ENCODE data around the gene CD7. TPM values are rescaled to one million over a fixed set of nuclear protein-coding genes. Genes with fewer than 3 reads are reported as not detected.

The CD7 gene
- total and polyA plus RNA-seq, 2 donors (not counting 3 experiments of a cell fraction or from before 2014, with no cell fraction given) = not detected

- Histone ChIP-seq H3K4me2 (ENCODE audit: insufficient read depth, low read length) (no peak overlapping the region), H3K27me3 (ENCODE audit: control insufficient read depth in 2 of 2, insufficient read depth in 2 of 2, low read length in 2 of 2) (peaks cover 0 to 3% of the 10 kb centered on the region in 2 experiments), H2AFZ (ENCODE audit: low read depth, low read length) (no peak overlapping the region), H3K27ac (ENCODE audit: insufficient read depth, low read depth, low read length) (no peak overlapping the region), H3K9ac (replicated peaks; ENCODE audit: extremely low read depth, insufficient read depth, low read length) (no peak overlapping the region), H4K20me1 (replicated peaks; ENCODE audit: control insufficient read depth, extremely low read depth, insufficient read depth, low read length) (no peaks in the 10 kb centered on the region), H3K4me1 (ENCODE audit: control insufficient read depth, extremely low read depth, insufficient read depth, low read length) (no peaks in the 10 kb centered on the region), H3K79me2 (ENCODE audit: control insufficient read depth, insufficient read depth, low read length) (no peaks in the 10 kb centered on the region), H3K9me1 (replicated peaks; ENCODE audit: control insufficient read depth, extremely low read depth, insufficient read depth, low read length) (no peaks in the 10 kb centered on the region), H3K9me3 (replicated peaks; ENCODE audit: control insufficient read depth, insufficient read depth, low read length) (no peaks in the 10 kb centered on the region), H3K4me3 (replicated peaks in 1 of 3; ENCODE audit: insufficient read depth in 1 of 3, low read depth in 1 of 3, low read length in 3 of 3) (no peak overlapping the region), H3K36me3 (ENCODE audit: control insufficient read depth in 2 of 2, extremely low read depth in 1 of 2, insufficient read depth in 2 of 2, low read length in 2 of 2) (no peaks in the 10 kb centered on the region)
- ChIA-PET POLR2A (no interaction called here), CTCF (interaction anchor here (1.2 kb wide), 1 partner anchor 11 kb away, joined by 4 read pairs; no protein-coding TSS in a partner anchor)
- BruUV-seq (replicated peaks) = no TSS peak
- dilution Hi-C loops (cut with MboI; ENCODE audit: extremely low pct_ligation_motif_present, low sequenced_read_pairs) = no loop called here
- TF ChIP-seq MYC (IDR thresholded peaks at IDR 0.05; ENCODE audit: low read depth, low read length) = no peak
- no peak for TF ChIP-seq GATA2 (IDR thresholded peaks at IDR 0.05; ENCODE audit: insufficient read depth, insufficient read length, low read depth, low read length)
- FAIRE-seq = no peak
- intact Hi-C loops (cut with micrococcal nuclease) = no loop called here
- DNase-seq (ENCODE audit: low read depth, low spot score) = no peak
These were observed 3.2 kb downstream of the CD7 start for GRCh38 chr17:82314012-82314726.

DNA sequence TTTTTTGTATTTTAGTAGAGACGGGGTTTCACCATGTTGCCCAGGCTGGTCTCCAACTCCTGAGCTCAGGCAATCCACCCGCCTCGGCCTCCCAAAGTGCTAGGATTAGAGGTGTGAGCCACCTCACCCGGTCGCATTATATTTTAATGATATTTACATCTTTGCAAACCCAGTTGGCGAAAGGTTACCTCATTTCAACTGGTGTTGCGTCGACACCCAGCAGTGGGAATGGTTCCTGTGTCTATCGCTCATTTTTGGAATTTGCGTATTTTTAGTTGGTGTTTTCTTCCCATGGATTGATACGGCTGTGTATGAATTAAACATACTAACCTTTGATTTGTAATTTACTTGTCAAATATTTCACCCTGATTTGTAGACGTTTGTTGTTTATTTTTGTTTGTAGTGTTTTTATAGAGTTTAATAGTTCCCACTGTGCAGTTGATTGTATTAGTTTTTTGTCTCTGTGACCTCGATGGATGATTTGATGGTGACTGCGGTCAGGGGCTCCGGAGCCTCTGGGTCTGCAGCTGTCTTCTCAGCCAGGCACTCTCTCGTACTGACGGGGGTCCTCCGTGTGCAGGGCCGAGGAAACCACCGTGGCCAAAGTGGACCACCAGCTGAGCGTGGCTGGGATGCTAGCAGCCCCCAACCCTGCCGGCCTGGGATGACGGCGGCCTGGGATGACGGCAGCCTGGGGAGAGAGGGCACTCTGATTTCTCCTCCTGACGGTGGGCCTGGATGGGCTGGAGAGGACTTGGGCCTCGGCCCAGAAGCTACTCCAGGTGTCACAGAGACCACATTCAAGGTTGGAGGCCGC lies 4.0 kb downstream of the CD7 start:
- FAIRE-seq (no peak), DNase-seq (ENCODE audit: low read depth, low spot score) (no peak)
- CTCF ChIA-PET = interaction anchor here (1.2 to 1.4 kb wide), 2 partner anchors 10 to 13 kb away, joined by 4 to 6 read pairs; no protein-coding TSS in a partner anchor
- intact Hi-C loops (cut with micrococcal nuclease) = no loop called here
- dilution Hi-C loops (cut with MboI; ENCODE audit: extremely low pct_ligation_motif_present, low sequenced_read_pairs) = no loop called here
- Histone ChIP-seq H4K20me1 (replicated peaks; ENCODE audit: control insufficient read depth, extremely low read depth, insufficient read depth, low read length) (no peaks in the 10 kb centered on the region), H3K9me1 (replicated peaks; ENCODE audit: control insufficient read depth, extremely low read depth, insufficient read depth, low read length) (no peaks in the 10 kb centered on the region), H3K27me3 (ENCODE audit: control insufficient read depth in 2 of 2, insufficient read depth in 2 of 2, low read length in 2 of 2) (peaks cover 2 to 3% of the 10 kb centered on the region in 2 experiments), H2AFZ (ENCODE audit: low read depth, low read length) (no peak overlapping the region), H3K27ac (ENCODE audit: insufficient read depth, low read depth, low read length) (no peak overlapping the region), H3K9ac (replicated peaks; ENCODE audit: extremely low read depth, insufficient read depth, low read length) (no peak overlapping the region), H3K4me3 (replicated peaks in 1 of 3; ENCODE audit: insufficient read depth in 1 of 3, low read depth in 1 of 3, low read length in 3 of 3) (no peak overlapping the region), H3K36me3 (ENCODE audit: control insufficient read depth in 2 of 2, extremely low read depth in 1 of 2, insufficient read depth in 2 of 2, low read length in 2 of 2) (no peaks in the 10 kb centered on the region), H3K9me3 (replicated peaks; ENCODE audit: control insufficient read depth, insufficient read depth, low read length) (no peaks in the 10 kb centered on the region), H3K4me1 (ENCODE audit: control insufficient read depth, extremely low read depth, insufficient read depth, low read length) (no peaks in the 10 kb centered on the region), H3K79me2 (ENCODE audit: control insufficient read depth, insufficient read depth, low read length) (no peaks in the 10 kb centered on the region), H3K4me2 (ENCODE audit: insufficient read depth, low read length) (no peak overlapping the region)
- BruUV-seq (replicated peaks) = no TSS peak
- TF ChIP-seq, protein P1, sequence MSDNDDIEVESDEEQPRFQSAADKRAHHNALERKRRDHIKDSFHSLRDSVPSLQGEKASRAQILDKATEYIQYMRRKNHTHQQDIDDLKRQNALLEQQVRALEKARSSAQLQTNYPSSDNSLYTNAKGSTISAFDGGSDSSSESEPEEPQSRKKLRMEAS (IDR thresholded peaks at IDR 0.05; ENCODE audit: insufficient read depth, insufficient read length) = no peak
- POLR2A ChIA-PET = no interaction called here

Data from endothelial cell of umbilical vein (primary cell).